Endothelial cell of umbilical vein (primary cell): ENCODE data around the gene CTBP1. TPM values are rescaled to one million over a fixed set of nuclear protein-coding genes. Genes with fewer than 3 reads are reported as not detected.

Experiments
- BruUV-seq: library from RNA; stranded (reverse); fragments of 400-500 nt; replicated peaks from 2 replicates; lab custom pipeline; 2021; lab: Mats Ljungman, UMichigan
- CTCF ChIA-PET: fragments of 300-600, 350-600 bp; sonication (Branson Sonifier 250); formaldehyde crosslinking; loops from one replicate; lab custom pipeline; 2021; ENCODE audit warnings: antibody characterized with exemption, inconsistent platforms; lab: Charles Lee
- POLR2A ChIA-PET: fragments of 300-600, 350-600 bp; sonication (Branson Sonifier 250); formaldehyde crosslinking; loops from one replicate; lab custom pipeline; 2021; ENCODE audit warnings: antibody characterized with exemption, inconsistent platforms; lab: Charles Lee
- DNase-seq: peaks from one replicate; pipeline ENCODE4 v3.0.0-alpha.2; 2011; ENCODE audit warnings: low read depth, low spot score
- FAIRE-seq: peaks from 2 replicates; lab custom pipeline; 2011; peaks lifted over from hg19 to GRCh38; lab: Jason Lieb, UNC
- H2AFZ ChIP-seq: 2 replicates; pipeline ENCODE4 v1.6.0; 2012; ENCODE audit warnings: low read depth, low read length, control low read depth, inconsistent platforms
- H3K27ac ChIP-seq: 2 replicates; pipeline ENCODE4 v1.5.1; 2011; ENCODE audit warnings: low read depth, mild to moderate bottlenecking, control low read depth, low read length, moderate library complexity; ENCODE audit not compliant: insufficient read depth
- H3K27me3 ChIP-seq, 2 experiments: 2 replicates each; pipeline versions ENCODE4 v1.6.0 to v1.6.1; 2011; ENCODE audit warnings: low read length in 2 of 2, mixed read lengths in 1 of 2; ENCODE audit not compliant: control insufficient read depth in 2 of 2, insufficient read depth in 2 of 2
- H3K36me3 ChIP-seq, 2 experiments: 2 replicates in 1 of 2; 3 replicates in 1 of 2; pipeline ENCODE4 v1.5.1; 2011; ENCODE audit warnings: low read length in 2 of 2, mild to moderate bottlenecking in 1 of 2, moderate library complexity in 1 of 2; ENCODE audit not compliant: control insufficient read depth in 2 of 2, insufficient read depth in 2 of 2; ENCODE audit errors: extremely low read depth in 1 of 2
- H3K4me1 ChIP-seq: 3 replicates; pipeline ENCODE4 v1.5.1; 2011; ENCODE audit warnings: mild to moderate bottlenecking, low read length; ENCODE audit not compliant: control insufficient read depth, insufficient read depth; ENCODE audit errors: extremely low read depth
- H3K4me2 ChIP-seq: 2 replicates; pipeline ENCODE4 v1.6.1; 2011; ENCODE audit warnings: low read length, control low read depth, mixed read lengths; ENCODE audit not compliant: insufficient read depth
- H3K4me3 ChIP-seq, 3 experiments: fragments of 200-600 bp in 1 of 3; sonication (generic), shearing (Covaris generic) in 1 of 3; replicated peaks in 1 of 3; 2 replicates each; pipeline ENCODE4 v1.5.1; 2011 to 2016; ENCODE audit warnings: control low read depth in 3 of 3, low read length in 3 of 3, mild to moderate bottlenecking in 2 of 3, inconsistent platforms in 1 of 3, low read depth in 1 of 3, moderate library complexity in 1 of 3; ENCODE audit not compliant: insufficient read depth in 1 of 3
- H3K79me2 ChIP-seq: 2 replicates; pipeline ENCODE4 v1.6.0; 2012; ENCODE audit warnings: low read length, inconsistent platforms; ENCODE audit not compliant: control insufficient read depth, insufficient read depth
- H3K9ac ChIP-seq: replicated peaks from 2 replicates; pipeline ENCODE3; 2011; ENCODE audit warnings: low read length, control low read depth; ENCODE audit not compliant: insufficient read depth; ENCODE audit errors: extremely low read depth
- H3K9me1 ChIP-seq: replicated peaks from 3 replicates; pipeline ENCODE4 v1.6.0; 2011; ENCODE audit warnings: mild to moderate bottlenecking, low read length; ENCODE audit not compliant: control insufficient read depth, insufficient read depth; ENCODE audit errors: extremely low read depth
- H3K9me3 ChIP-seq: replicated peaks from 2 replicates; pipeline ENCODE4 v1.5.1; 2012; ENCODE audit warnings: low read length, inconsistent platforms; ENCODE audit not compliant: control insufficient read depth, insufficient read depth
- H4K20me1 ChIP-seq: replicated peaks from 2 replicates; pipeline ENCODE3; 2011; ENCODE audit warnings: mild to moderate bottlenecking, low read length; ENCODE audit not compliant: control insufficient read depth, insufficient read depth; ENCODE audit errors: extremely low read depth
- FOS ChIP-seq: IDR thresholded peaks from 2 replicates; pipeline ENCODE4 v1.6.1; 2011; ENCODE audit warnings: mild to moderate bottlenecking, low read length, moderate library complexity, borderline replicate concordance; ENCODE audit not compliant: insufficient read depth
- GATA2 ChIP-seq: IDR thresholded peaks from 2 replicates; pipeline ENCODE4 v1.7.0; 2011; ENCODE audit warnings: low read depth, mild to moderate bottlenecking, moderate library complexity, mixed read lengths, low read length; ENCODE audit not compliant: insufficient read length, insufficient read depth
- JUN ChIP-seq: IDR thresholded peaks from 2 replicates; pipeline ENCODE4 v1.6.1; 2011; ENCODE audit warnings: borderline replicate concordance, low read depth; ENCODE audit not compliant: insufficient read length, insufficient read depth
- MYC ChIP-seq: IDR thresholded peaks from one replicate; pipeline ENCODE4 v1.6.1; 2011; ENCODE audit warnings: mild to moderate bottlenecking, low read depth, low read length
- POLR2A ChIP-seq: IDR thresholded peaks from 2 replicates; pipeline ENCODE4 v1.6.1; 2012; ENCODE audit warnings: low read depth, mild to moderate bottlenecking, control low read depth, low read length
- POLR2AphosphoS5 ChIP-seq: IDR thresholded peaks from 2 replicates; pipeline ENCODE4 v1.6.1; 2012; ENCODE audit warnings: low read depth, mild to moderate bottlenecking, control low read depth, low read length, moderate library complexity; ENCODE audit not compliant: insufficient read depth
- dilution Hi-C: fragments of 300-500 bp; cut with MboI; formaldehyde crosslinking; loops from one replicate; pipeline ENCODE4 v1.15.0; 2019; ENCODE audit warnings: low sequenced_read_pairs; ENCODE audit not compliant: extremely low pct_ligation_motif_present
- intact Hi-C: fragments of 100-400 bp; cut with micrococcal nuclease; formaldehyde crosslinking; loops from one replicate; pipeline ENCODE4 v1.10.0; 2022
- polyA plus RNA-seq, 4 experiments: library from polyadenylated mRNA; depleted of rRNA in 3 of 4; stranded (reverse) in 3 of 4; unstranded in 1 of 4; fragments of >200 nt; gene quantifications; 2 replicates each; pipeline versions ENCODE4 v1.2.1 to v1.2.3, GENCODE V29; 2011 to 2012; ENCODE audit warnings: missing spikeins in 1 of 4
- total RNA-seq: library from RNA; stranded (reverse); gene quantifications from 2 replicates; pipeline ENCODE4 v1.2.3, GENCODE V29; 2021
- TF ChIP-seq, protein P1 (sequence below): IDR thresholded peaks from 2 replicates; pipeline ENCODE4 v1.6.1; 2011; ENCODE audit not compliant: insufficient read depth, insufficient read length
- TF ChIP-seq, protein P2 (sequence below), 2 donors: IDR thresholded peaks; 1 replicate in 1 of 2; 2 replicates in 1 of 2; pipeline ENCODE4 v1.5.1; 2011; ENCODE audit warnings: low read length in 2 of 2, mild to moderate bottlenecking in 2 of 2, moderate library complexity in 2 of 2, control low read depth in 1 of 2, inconsistent platforms in 1 of 2, low read depth in 1 of 2; ENCODE audit not compliant: insufficient read depth in 1 of 2; ENCODE audit errors: extremely low read depth in 1 of 2

Gene CTBP1
- total and polyA plus RNA-seq, 2 donors (not counting 3 experiments of a cell fraction or from before 2014, with no cell fraction given): 165 to 167 TPM

- dilution Hi-C loops: no loop called here
- peaks cover 3 to 32% of the 10 kb centered on the region in 2 experiments for H3K36me3 ChIP-seq
- peaks cover 4% of the 10 kb centered on the region for H3K4me1 ChIP-seq
These were observed 7.4 kb downstream of the CTBP1 start for GRCh38 chr4:1241466-1241935.

More at GRCh38 chr4:1241466-1241935, 7.4 kb downstream of the CTBP1 start:
- CTCF ChIA-PET: no interaction called here
- Histone ChIP-seq H3K9me3 (no peaks in the 10 kb centered on the region), H3K9me1 (no peaks in the 10 kb centered on the region), H3K4me3 (no peak overlapping the region), H2AFZ (no peak overlapping the region), H4K20me1 (no peaks in the 10 kb centered on the region), H3K79me2 (peaks cover 72% of the 10 kb centered on the region), H3K27me3 (no peaks in the 10 kb centered on the region), H3K9ac (no peak overlapping the region), H3K4me2 (no peak overlapping the region), H3K27ac (no peak overlapping the region)
- intact Hi-C loops: no loop called here
- DNase-seq: no peak
- no peak for TF ChIP-seq JUN
- TF ChIP-seq, protein P1, sequence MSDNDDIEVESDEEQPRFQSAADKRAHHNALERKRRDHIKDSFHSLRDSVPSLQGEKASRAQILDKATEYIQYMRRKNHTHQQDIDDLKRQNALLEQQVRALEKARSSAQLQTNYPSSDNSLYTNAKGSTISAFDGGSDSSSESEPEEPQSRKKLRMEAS: no peak
- no peak for TF ChIP-seq FOS
- TF ChIP-seq, protein P2, sequence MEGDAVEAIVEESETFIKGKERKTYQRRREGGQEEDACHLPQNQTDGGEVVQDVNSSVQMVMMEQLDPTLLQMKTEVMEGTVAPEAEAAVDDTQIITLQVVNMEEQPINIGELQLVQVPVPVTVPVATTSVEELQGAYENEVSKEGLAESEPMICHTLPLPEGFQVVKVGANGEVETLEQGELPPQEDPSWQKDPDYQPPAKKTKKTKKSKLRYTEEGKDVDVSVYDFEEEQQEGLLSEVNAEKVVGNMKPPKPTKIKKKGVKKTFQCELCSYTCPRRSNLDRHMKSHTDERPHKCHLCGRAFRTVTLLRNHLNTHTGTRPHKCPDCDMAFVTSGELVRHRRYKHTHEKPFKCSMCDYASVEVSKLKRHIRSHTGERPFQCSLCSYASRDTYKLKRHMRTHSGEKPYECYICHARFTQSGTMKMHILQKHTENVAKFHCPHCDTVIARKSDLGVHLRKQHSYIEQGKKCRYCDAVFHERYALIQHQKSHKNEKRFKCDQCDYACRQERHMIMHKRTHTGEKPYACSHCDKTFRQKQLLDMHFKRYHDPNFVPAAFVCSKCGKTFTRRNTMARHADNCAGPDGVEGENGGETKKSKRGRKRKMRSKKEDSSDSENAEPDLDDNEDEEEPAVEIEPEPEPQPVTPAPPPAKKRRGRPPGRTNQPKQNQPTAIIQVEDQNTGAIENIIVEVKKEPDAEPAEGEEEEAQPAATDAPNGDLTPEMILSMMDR (IDR thresholded peaks at IDR 0.05; ENCODE audit: extremely low read depth in 1 of 2, insufficient read depth in 1 of 2, low read depth in 1 of 2, low read length in 2 of 2): no peak
- TF ChIP-seq POLR2AphosphoS5: no peak
- TF ChIP-seq GATA2: no peak
- TF ChIP-seq POLR2A: no peak
- no peak for TF ChIP-seq MYC
- BruUV-seq: no TSS peak
- POLR2A ChIA-PET: no interaction called here
- FAIRE-seq: no peak
